NCI-H526 treated with DMSO at 0.1 percent for 48 hours (cell line): Measurements from ENCODE around the gene PTTG2.
"Not testable (repeated sequence)": the region's sequence is repeated elsewhere in the genome, so short reads cannot be mapped to it uniquely, and the experiment has no call there.

Experiments used
- DNase-seq: peaks from one replicate; lab custom pipeline; 2025; lab: John Stamatoyannopoulos, UW

The PTTG2 gene

GRCh38 chr4:37960098-37960497 is at the start of gene PTTG2:
TSS of gene PTTG2 (plus strand) at chr4:37960398. CDS start at chr4:37960435, 37 bp downstream.
- no peak for DNase-seq

- no peak for DNase-seq
Measured at GRCh38 chr4:37914539-37914938, 45.7 kb upstream of the PTTG2 start.

GRCh38 chr4:37917388-37917787 is 42.8 kb upstream of the PTTG2 start:
- no peak for DNase-seq

DNA sequence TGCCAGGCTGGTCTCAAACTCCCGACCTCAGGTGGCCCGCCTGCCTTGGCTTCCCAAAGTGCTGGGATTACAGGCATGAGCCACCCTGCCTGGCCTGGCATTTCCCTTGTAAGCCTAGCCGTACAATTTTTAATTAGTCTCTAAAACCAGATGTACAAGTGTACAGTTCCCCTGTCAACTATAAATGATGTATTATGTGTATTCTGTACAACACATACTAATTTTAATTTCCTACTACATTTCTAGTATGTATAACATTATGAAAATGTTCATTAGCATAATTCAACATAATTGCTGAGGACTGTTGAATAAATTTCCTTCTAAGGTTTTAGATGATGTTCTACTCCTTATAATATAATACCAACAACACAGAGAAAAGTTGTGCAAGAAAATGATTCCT is 41.5 kb upstream of the PTTG2 start:
- peak; percentile 56 for DNase-seq

- no peak for DNase-seq
Measured at GRCh38 chr4:37922328-37922727, 37.9 kb upstream of the PTTG2 start.

DNA sequence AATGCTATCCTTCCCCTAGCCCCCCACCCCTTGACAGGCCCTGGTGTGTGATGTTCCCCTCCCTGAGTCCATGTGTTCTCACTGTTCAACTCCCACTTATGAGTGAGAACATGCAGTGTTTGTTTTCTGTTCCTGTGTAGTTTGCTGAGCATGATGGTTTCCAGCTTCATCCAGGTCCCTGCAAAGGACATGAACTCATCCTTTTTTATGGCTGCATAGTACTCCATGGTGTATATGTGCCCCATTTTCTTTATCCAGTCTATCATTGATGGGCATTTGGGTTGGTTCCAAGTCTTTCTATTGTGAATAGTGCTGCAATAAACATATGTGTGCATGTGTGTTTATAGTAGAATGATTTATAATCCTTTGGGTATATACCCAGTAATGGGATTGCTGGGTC is 37.1 kb upstream of the PTTG2 start:
- not testable (repeated sequence) for DNase-seq

DNA sequence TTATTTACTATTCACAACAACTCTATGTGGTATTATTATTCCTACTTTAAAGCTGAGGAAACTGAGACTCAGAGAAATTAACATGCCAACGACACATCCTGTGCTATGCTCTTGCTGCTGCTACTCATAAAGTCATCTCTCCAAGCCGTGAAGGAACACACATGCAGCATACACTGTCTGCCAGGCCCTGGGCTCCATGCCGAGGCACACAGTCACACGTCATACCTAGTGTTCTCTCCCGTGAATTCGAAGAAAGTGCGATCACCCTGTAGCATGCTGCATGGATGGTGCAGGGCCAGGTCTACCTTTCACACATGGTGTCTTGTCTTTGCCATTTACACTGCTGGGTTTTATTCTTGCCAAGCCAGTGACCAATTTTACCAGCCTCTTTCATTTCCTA is 35.3 kb upstream of the PTTG2 start:
- no peak for DNase-seq

DNA sequence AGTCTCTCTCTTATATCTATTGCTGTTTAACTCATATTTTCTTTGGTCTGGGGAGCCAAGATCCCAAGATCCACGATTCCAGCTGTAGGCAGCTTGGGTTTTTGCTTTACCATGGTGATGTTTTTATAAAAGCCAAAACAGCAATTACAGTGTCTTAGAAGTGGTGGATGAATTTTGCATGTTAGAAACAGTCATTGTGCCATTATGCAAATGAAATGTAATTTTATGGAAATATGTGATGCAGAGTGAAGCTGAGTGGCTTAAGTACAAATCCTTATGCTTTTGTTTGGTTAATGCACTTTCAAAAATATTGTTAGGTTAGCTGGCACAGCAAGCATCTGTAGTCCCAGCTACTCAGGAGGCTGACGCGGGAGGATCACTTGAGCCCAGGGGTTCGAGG is 32.8 kb upstream of the PTTG2 start:
- DNase-seq, result peak; percentile 93

GRCh38 chr4:37928426-37929416 is 31.5 kb upstream of the PTTG2 start:
- no peak for DNase-seq

DNA sequence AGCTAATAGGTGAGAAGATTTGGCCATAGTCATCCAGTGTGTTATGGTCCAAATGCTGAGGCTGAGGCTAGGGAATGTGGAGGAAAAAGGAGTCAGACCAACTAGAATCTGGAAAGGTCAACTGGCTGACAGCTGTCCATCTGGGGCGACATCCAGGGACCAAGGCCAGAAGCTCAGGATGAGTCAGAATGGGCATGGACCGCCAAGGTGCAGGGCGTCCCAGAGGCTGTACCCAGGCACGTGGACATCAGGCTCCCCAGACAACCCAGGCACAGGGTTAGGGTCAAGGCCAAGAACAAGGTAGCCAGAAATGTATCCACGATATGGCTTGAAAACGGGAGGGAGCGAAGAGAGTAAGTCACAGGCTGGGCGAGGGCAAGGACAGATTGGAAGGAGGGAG is 26.1 kb upstream of the PTTG2 start:
- no peak for DNase-seq

- no peak for DNase-seq
Measured at GRCh38 chr4:37934609-37935008, 25.6 kb upstream of the PTTG2 start.

DNA sequence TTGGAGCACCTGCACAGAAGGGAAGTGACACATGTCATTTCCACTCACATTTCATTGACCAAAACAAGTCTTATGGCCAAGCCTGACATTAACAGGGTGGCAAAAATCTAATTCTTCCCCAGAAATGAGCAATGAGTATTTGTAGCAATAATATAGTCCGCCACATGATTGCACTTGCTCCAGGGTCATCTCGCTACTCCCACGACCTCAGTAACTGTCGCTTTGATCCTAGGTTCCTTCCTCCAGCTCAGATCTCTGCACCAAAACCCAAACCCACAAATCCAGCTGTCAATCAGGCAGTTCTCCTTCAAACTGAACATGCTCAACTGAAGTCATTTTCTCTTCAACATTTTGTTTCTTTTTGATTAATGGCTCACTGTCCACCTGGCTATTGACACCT is 25.2 kb upstream of the PTTG2 start:
- DNase-seq, result no peak

GRCh38 chr4:37936889-37937498 is 23.2 kb upstream of the PTTG2 start:
- DNase-seq, result no peak

GRCh38 chr4:37938208-37938607 is 22.0 kb upstream of the PTTG2 start:
- no peak for DNase-seq

DNA sequence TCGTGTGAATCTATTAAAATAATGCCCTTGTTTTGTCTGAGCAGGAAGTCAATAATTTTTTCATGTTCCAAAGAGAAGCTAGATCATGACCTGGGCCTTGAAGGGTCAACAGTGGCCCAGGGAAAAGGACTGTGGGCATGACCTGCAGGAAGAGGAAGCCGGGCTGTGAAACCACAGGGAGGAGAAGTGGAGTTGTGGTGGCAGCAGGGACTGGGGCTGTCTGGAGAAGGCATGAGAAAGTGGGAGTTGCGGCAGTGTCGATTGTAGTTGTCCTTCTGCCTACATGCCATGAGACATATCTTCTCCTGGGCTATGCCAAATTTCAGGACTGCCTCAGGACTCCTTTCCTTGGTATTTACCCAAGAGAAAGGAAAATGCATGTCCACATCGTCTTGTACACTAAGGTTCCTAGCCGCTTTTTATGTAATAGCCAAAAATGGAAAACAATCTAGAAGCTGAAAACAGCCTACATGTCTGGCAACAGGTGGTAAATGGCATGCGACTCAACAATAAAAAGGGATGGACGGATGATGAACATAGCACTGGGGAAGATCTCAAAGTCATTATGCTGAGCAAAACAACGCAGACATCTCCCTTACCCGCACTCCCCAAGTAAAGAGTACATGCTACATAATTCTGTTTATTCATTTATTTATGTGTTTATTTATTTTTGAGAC is 13.6 kb upstream of the PTTG2 start:
- no peak for DNase-seq

DNA sequence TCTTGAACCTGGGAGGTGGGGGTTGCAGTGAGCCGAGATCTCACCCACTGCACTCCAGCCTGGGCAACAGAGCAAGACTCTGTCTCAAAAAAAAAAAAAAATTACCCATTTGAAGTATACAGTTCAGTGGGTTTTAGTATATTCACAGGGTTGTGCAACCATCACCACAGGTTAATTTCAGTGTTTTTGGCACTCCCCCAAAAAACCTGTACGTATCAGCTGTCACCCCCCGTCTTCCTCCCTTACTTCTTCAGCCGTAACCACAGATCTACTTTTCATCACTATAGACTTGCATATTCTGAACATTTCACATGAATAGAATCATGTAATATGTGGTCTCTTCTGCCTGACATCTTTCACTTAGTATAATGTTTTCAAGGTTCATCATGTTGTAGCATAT is 11.7 kb upstream of the PTTG2 start:
- no peak for DNase-seq

- no peak for DNase-seq
Measured at GRCh38 chr4:37949636-37950426, 10.4 kb upstream of the PTTG2 start.

DNA sequence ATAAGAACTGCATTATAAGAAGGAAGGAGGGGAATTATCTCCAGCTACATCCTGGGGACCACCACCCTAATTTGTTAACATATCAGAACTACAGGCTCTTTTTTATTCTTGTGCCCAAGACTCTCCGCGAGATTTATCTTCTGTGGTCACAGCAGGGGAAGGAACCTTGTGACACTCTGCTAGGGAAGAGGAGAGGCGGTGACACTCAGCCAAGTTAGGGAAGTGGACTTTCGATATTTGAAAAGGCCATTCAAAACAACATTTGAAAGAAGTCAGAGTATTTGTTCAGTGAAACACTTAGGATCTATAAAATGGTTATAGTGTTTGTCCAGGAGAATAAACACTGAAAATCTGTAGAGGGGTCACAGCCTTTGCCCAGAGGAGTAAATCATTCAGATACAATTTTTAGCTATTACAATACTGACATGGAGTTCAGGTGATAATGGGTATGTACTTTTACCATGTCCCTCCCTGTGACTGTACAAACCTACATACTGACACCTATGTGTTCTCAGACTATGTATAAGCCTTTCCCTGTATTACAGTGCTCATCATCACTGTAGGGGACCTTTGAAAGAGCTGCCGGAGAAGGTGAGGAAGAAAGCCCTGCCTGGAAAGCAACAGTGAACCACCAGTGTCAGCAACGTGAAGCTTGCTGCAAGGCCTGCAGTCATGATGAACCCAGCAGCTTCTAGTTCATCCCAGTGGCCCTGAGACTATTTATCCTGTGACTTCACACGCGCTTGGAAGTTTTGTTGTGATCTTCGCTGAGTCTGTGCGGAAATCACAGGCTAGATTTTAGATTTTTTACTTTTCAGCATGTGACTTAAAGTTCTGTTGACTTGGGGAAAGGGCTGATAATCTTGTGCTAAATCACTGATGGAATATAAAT is 8.5 kb upstream of the PTTG2 start:
- DNase-seq, result no peak

DNA sequence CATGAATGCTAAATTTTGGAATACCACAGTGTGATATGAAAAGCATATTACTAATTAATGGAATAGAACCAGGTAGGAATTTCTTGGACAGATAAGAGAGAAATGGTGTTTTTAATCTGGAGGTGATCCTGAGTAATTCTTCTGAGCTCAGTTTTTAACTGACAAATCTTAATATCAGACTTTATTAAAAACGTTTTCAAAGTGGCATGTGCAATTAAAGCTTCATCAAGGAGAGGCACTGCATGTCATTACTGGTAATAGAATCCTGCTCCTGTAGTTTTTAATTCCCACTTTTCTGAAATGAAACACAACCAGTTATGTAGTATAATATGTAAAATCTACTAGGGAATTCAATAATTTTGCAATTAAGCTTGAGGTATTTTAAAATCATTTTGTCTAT is 7.0 kb upstream of the PTTG2 start:
- no peak for DNase-seq

DNA sequence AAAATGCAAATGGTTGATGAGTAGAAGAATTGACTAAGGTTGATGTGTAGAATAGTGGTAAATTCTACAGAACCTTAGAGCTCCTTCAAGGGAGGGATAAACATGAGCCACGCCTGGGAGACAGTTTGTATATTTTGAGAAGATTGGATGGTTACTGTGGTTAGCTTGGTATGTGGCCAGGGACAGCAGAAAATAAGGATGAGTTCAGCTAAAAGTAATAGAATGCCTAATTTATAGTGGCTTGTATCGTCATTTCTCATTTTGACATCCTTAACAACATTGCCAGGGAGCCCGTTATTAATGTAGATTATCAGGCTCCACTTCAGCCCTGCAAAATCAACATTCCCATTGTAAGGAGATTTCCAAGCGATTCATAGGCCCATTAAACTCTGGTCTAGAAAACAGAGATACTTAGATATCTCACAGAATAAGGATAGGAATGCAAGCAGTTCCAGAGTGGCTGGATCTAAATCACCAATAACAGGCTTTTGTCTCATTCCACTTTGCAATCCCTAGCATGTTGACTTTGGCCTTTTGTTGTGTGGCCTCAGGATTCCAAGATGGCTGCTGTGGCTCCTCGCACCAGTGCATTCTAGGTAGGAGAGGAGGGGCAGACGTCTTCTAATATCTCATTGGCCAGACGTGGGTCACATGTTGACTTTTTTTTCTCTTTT is 6.4 kb upstream of the PTTG2 start:
- DNase-seq, result no peak
